Measurements from ENCODE around the gene NFS1. TPM values are rescaled to one million over a fixed set of nuclear protein-coding genes. Genes with fewer than 3 reads are reported as not detected.
"Not testable (repeated sequence)": the region's sequence is repeated elsewhere in the genome, so short reads cannot be mapped to it uniquely, and the experiment has no call there.

NFS1 gene
- 22.2 TPM for total RNA-seq
- long read RNA-seq, transcript NFS1-203 (13 exons, 3,012 nt): major isoform, 12 of 27 reads
- long read RNA-seq, partial matches to known transcripts: 12 of 27 reads
- long read RNA-seq, other reads (novel, unspliced or antisense): 2 of 27 reads

DNA sequence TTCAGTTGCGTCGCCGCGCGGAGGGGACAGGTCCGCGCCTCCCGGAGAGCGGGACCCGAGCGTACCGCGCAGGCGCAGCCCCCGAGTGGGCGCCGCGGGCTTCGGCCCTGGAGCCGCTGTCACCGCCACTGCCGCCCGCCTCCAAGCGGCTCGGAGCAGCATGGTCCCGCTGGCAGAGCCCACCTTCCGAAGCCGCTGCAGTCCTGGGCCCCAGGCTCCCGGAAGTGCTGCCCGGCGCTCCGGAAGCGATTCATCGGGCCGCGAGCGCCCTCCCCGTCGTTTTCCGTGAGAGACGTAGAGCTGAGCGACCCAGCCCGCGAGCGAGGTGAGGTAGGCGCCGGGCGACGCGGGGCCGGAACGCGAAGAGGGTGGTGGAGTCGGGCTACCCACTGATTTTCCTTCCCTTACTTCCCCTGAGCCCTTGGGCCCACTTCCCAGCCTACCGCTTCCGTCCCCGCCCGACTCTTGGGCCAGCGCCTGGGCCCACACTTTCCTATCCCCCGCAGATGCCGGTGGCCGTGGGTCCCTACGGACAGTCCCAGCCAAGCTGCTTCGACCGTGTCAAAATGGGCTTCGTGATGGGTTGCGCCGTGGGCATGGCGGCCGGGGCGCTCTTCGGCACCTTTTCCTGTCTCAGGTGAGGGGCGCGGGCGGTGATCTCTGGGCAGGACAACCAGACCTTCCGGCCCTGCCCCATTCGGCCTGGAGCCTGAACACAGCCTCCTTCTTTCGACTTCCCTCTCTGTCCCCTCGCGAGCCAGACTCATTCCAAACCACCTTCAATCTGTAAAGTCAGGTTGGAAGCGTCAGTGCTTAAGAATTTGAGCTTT, at the start of gene NFS1, which contains the start of gene ROMO1:
TSS of gene NFS1 (minus strand) at position 226 of the 830 bp plus-strand sequence. CDS start at position 162, 64 bp downstream.
TSS of gene ROMO1 (plus strand) at position 279 of the 830 bp plus-strand sequence. CDS start at position 507, 228 bp downstream.
- ATAC-seq (peak; percentile 95 to 96), DNase-seq (peak; percentile 91)
- Histone ChIP-seq H3K9me3 (no peaks in the 10 kb centered on the region), H3K4me3 (peak within 1 kb of the TSS; percentile 82), H3K27me3 (ENCODE audit: low read depth) (no peaks in the 10 kb centered on the region), H3K4me1 (peaks cover 28% of the 10 kb centered on the region), H3K36me3 (peaks cover 52% of the 10 kb centered on the region), H3K27ac (peak within 1 kb of the TSS; percentile 93)
- intact Hi-C loops (cut with DNase I): no loop called here
- TF ChIP-seq, protein P1, sequence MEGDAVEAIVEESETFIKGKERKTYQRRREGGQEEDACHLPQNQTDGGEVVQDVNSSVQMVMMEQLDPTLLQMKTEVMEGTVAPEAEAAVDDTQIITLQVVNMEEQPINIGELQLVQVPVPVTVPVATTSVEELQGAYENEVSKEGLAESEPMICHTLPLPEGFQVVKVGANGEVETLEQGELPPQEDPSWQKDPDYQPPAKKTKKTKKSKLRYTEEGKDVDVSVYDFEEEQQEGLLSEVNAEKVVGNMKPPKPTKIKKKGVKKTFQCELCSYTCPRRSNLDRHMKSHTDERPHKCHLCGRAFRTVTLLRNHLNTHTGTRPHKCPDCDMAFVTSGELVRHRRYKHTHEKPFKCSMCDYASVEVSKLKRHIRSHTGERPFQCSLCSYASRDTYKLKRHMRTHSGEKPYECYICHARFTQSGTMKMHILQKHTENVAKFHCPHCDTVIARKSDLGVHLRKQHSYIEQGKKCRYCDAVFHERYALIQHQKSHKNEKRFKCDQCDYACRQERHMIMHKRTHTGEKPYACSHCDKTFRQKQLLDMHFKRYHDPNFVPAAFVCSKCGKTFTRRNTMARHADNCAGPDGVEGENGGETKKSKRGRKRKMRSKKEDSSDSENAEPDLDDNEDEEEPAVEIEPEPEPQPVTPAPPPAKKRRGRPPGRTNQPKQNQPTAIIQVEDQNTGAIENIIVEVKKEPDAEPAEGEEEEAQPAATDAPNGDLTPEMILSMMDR (IDR thresholded peaks at IDR 0.05): peak; percentile 37

GRCh38 chr20:35744492-35744841, 45.3 kb upstream of the NFS1 start:
- intact Hi-C loops (cut with DNase I): not testable (repeated sequence)
- peak overlapping the region; percentile 85 for H3K4me3 ChIP-seq
- H3K27ac ChIP-seq: peak overlapping the region; percentile 100

DNA sequence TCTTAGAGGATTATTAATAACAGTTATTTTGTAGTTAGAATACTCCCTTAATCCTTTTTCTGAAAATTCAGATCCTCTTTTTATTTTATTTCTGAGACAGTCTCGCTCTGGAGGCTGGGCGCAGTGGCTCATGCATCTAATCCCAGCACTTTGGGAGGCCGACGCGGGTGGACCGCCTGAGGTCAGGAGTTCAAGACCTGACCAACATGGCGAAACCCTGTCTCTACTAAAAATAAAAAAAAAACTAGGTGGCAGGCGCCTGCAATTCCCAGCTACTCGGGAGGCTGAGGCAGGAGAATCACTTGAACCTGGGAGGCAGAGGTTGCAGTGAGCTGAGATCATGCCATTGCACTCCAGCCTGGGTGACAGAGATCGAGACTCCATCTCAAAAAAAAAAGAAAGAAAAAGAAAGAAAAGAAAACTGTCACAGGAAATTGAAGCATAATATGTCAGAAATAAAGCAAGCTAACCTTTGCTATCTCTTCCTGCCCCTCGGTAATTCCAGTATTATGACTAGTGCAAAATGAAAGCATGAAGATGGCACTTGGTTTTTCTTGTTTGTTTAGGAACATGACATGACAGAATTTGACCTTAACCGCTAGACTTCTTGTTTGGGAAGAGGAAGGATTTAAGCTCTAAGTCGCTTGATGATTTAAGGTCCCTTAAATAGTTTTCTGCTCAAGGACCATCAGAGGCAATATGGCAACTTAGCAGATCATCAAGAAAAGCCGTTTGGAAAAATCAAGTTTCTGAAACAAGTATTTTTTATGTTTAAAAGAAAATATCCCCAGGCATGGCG, 44.7 kb upstream of the NFS1 start:
- peak; percentile 58 for DNase-seq
- intact Hi-C loops (cut with DNase I): no loop called here

More at GRCh38 chr20:35744492-35744841, 45.3 kb upstream of the NFS1 start:
- H3K36me3 ChIP-seq: peaks cover 13% of the 10 kb centered on the region
- not testable (repeated sequence) for H3K27me3 ChIP-seq (ENCODE audit: low read depth); DNase-seq; ATAC-seq; H3K9me3 ChIP-seq
- H3K4me1 ChIP-seq: peaks cover 31% of the 10 kb centered on the region

GRCh38 chr20:35742741-35743523, 43.8 kb upstream of the NFS1 start:
- Histone ChIP-seq H3K36me3 (peaks cover 29% of the 10 kb centered on the region), H3K9me3 (no peaks in the 10 kb centered on the region), H3K27me3 (ENCODE audit: low read depth) (no peaks in the 10 kb centered on the region), H3K4me3 (peak overlapping the region; percentile 85), H3K4me1 (peaks cover 46% of the 10 kb centered on the region), H3K27ac (peak overlapping the region; percentile 100)
- intact Hi-C loops (cut with DNase I): no loop called here
- ATAC-seq (peak; percentile 27 to 34), DNase-seq (no peak)
- TF ChIP-seq, protein P1 (IDR thresholded peaks at IDR 0.05): no peak

More for the DNA sequence above, 44.7 kb upstream of the NFS1 start:
- no peaks in the 10 kb centered on the region for H3K27me3 ChIP-seq (ENCODE audit: low read depth)
- peaks cover 19% of the 10 kb centered on the region for H3K36me3 ChIP-seq
- peak overlapping the region; percentile 85 for H3K4me3 ChIP-seq
- peak overlapping the region; percentile 100 for H3K27ac ChIP-seq
- TF ChIP-seq, protein P1 (IDR thresholded peaks at IDR 0.05): no peak
- ATAC-seq: no peak
- peaks cover 36% of the 10 kb centered on the region for H3K4me1 ChIP-seq
- H3K9me3 ChIP-seq: no peaks in the 10 kb centered on the region

GRCh38 chr20:35741892-35742740, 43.0 kb upstream of the NFS1 start, which contains the start of gene RBM39:
TSS of gene RBM39 (minus strand) at chr20:35742260. CDS start at chr20:35740874, 1,386 bp downstream.
- ATAC-seq (peak; percentile 96 to 97), DNase-seq (peak; percentile 100)
- TF ChIP-seq, protein P1 (IDR thresholded peaks at IDR 0.05): peak; percentile 54
- Histone ChIP-seq H3K36me3 (peaks cover 37% of the 10 kb centered on the region), H3K27ac (peak within 1 kb of the TSS; percentile 100), H3K4me3 (peak within 1 kb of the TSS; percentile 85), H3K4me1 (peaks cover 50% of the 10 kb centered on the region), H3K9me3 (no peaks in the 10 kb centered on the region), H3K27me3 (ENCODE audit: low read depth) (no peaks in the 10 kb centered on the region)
- intact Hi-C loops (cut with DNase I): no loop called here

Measured in lower lobe of right lung (tissue), 2 donors.